ENCODE data around the gene SH3RF1. TPM values are rescaled to one million over a fixed set of nuclear protein-coding genes. Genes with fewer than 3 reads are reported as not detected.
A peak's percentile ranks its signal among the peaks of the same experiment; 100 is the strongest.

The SH3RF1 gene
- total RNA-seq, 3 donors from 2014 or later: 45.3 to 82.3 (median 65.5) TPM

GRCh38 chr4:169121861-169122382 is 148.8 kb downstream of the SH3RF1 start:
- intact Hi-C loops (cut with DNase I, micrococcal nuclease): no loop called here
- Histone ChIP-seq H3K4me3 (no peak overlapping the region), H3K9me3 (no peaks in the 10 kb centered on the region), H3K4me1 (ENCODE audit: low read depth) (no peaks in the 10 kb centered on the region), H3K36me3 (ENCODE audit: low read depth) (no peaks in the 10 kb centered on the region)
- ATAC-seq (no peak), DNase-seq (no peak)
- TF ChIP-seq CTCF (IDR thresholded peaks at IDR 0.05): no peak

- Histone ChIP-seq H3K9me3 (no peaks in the 10 kb centered on the region), H3K4me1 (ENCODE audit: low read depth) (no peaks in the 10 kb centered on the region), H3K36me3 (ENCODE audit: low read depth) (no peaks in the 10 kb centered on the region), H3K4me3 (no peak overlapping the region)
- DNase-seq: no peak
- ATAC-seq: no peak
- intact Hi-C loops (cut with DNase I, micrococcal nuclease): no loop called here
- no peak for TF ChIP-seq CTCF (IDR thresholded peaks at IDR 0.05)
These were observed 150.1 kb downstream of the SH3RF1 start for GRCh38 chr4:169120624-169121023.

GRCh38 chr4:169119536-169119935 is 151.2 kb downstream of the SH3RF1 start:
- H3K36me3 ChIP-seq (ENCODE audit: low read depth): no peaks in the 10 kb centered on the region

GRCh38 chr4:169117591-169118081 is 153.1 kb downstream of the SH3RF1 start:
- ATAC-seq (no peak), DNase-seq (no peak)
- intact Hi-C loops (cut with DNase I, micrococcal nuclease): no loop called here
- TF ChIP-seq CTCF (IDR thresholded peaks at IDR 0.05): no peak
- Histone ChIP-seq H3K4me3 (no peak overlapping the region), H3K4me1 (ENCODE audit: low read depth) (peaks cover 6% of the 10 kb centered on the region), H3K36me3 (ENCODE audit: low read depth) (no peaks in the 10 kb centered on the region), H3K9me3 (no peaks in the 10 kb centered on the region)

More at GRCh38 chr4:169119536-169119935, 151.2 kb downstream of the SH3RF1 start:
- Histone ChIP-seq H3K4me3 (no peak overlapping the region), H3K4me1 (ENCODE audit: low read depth) (peaks cover 6% of the 10 kb centered on the region), H3K9me3 (no peaks in the 10 kb centered on the region)
- no peak for TF ChIP-seq CTCF (IDR thresholded peaks at IDR 0.05)
- ATAC-seq (no peak), DNase-seq (no peak)
- intact Hi-C loops (cut with DNase I, micrococcal nuclease): no loop called here

- DNase-seq (no peak), ATAC-seq (peak; percentile 4)
- H3K36me3 ChIP-seq (ENCODE audit: low read depth): no peaks in the 10 kb centered on the region
- H3K4me1 ChIP-seq (ENCODE audit: low read depth): peaks cover 6% of the 10 kb centered on the region
- intact Hi-C loops (cut with DNase I, micrococcal nuclease): no loop called here
- no peak for TF ChIP-seq CTCF (IDR thresholded peaks at IDR 0.05)
- no peaks in the 10 kb centered on the region for H3K9me3 ChIP-seq
- no peak overlapping the region for H3K4me3 ChIP-seq
These were observed 154.4 kb downstream of the SH3RF1 start for GRCh38 chr4:169116270-169116901.
